ENCODE results near the gene MARCHF3.

Gene MARCHF3

GRCh38 chr5:127070243-127070642 is 39.9 kb upstream of the MARCHF3 start:
- H3K79me2 ChIP-seq (ENCODE audit: insufficient read depth, low read length): no peaks in the 10 kb centered on the region
- H4K20me1 ChIP-seq (ENCODE audit: insufficient read depth, low read length, poor library complexity, severe bottlenecking): no peaks in the 10 kb centered on the region
- H3K9me3 ChIP-seq (ENCODE audit: insufficient read depth, low read depth, low read length): no peaks in the 10 kb centered on the region
- no peaks in the 10 kb centered on the region for H3K36me3 ChIP-seq (ENCODE audit: insufficient read depth, low read length)
- no peak overlapping the region for H3K9ac ChIP-seq (ENCODE audit: low read depth, low read length, poor library complexity, severe bottlenecking)
- no peaks in the 10 kb centered on the region for H3K4me1 ChIP-seq (ENCODE audit: insufficient read depth, low read length, poor library complexity, severe bottlenecking)
- H3F3A ChIP-seq (ENCODE audit: low read depth): no peaks in the 10 kb centered on the region
- H3K27me3 ChIP-seq (ENCODE audit: insufficient read depth, low read length, poor library complexity, severe bottlenecking): no peaks in the 10 kb centered on the region
- H2AFZ ChIP-seq (ENCODE audit: low read length): no peak overlapping the region
- TF ChIP-seq CTCF (conservative IDR thresholded peaks at IDR 0.05; ENCODE audit: low read length) (no peak), EZH2phosphoT487 (IDR thresholded peaks at IDR 0.05; ENCODE audit: borderline replicate concordance) (no peak)
- H3K4me2 ChIP-seq (ENCODE audit: low read depth, low read length, poor library complexity, severe bottlenecking): no peak overlapping the region
- no peaks in the 10 kb centered on the region for H3K9me2 ChIP-seq (replicated peaks; ENCODE audit: low read depth, low read length)
- H3K4me3 ChIP-seq (ENCODE audit: low read length, poor library complexity, severe bottlenecking): no peak overlapping the region

DNA sequence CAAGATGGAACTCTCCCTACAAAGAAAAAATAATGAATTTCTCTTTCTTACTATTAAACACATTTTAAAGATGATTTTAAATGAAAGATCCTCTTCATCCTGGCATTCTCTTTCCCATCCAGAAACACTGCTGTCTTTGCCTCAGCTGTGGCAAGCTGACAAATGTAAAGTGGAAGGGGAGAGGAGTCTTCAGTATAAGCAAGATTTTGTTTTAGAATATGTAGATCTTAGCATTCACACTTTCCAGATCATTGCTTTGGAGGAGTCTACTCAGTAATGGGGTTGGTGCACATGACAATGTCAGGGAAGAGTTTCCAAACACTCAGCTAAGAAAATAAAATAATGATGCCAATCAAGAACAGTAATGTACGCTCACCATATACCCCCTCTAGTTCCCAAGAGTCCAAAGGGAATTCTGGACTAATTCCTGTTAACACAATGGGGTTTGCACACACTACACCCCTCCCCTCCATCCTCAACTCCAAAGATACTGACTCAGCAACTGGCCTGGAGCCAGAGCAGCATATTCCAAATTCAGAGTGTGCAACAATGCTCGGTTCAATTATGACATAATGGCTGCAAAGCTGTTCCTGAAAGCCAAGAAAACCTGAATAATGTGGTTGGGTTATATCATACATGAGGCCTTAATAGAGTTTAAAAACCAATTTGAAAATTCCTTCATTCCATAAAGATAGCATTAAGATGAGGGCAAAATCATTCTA is 38.3 kb upstream of the MARCHF3 start:
- Histone ChIP-seq H3K36me3 (ENCODE audit: insufficient read depth, low read length) (no peaks in the 10 kb centered on the region), H3K9me2 (replicated peaks; ENCODE audit: low read depth, low read length) (no peaks in the 10 kb centered on the region), H2AFZ (ENCODE audit: low read length) (no peak overlapping the region), H3K9ac (ENCODE audit: low read depth, low read length, poor library complexity, severe bottlenecking) (no peak overlapping the region), H3K27me3 (ENCODE audit: insufficient read depth, low read length, poor library complexity, severe bottlenecking) (no peaks in the 10 kb centered on the region), H3K4me1 (ENCODE audit: insufficient read depth, low read length, poor library complexity, severe bottlenecking) (no peaks in the 10 kb centered on the region), H3K79me2 (ENCODE audit: insufficient read depth, low read length) (no peaks in the 10 kb centered on the region), H3K9me3 (ENCODE audit: insufficient read depth, low read depth, low read length) (no peaks in the 10 kb centered on the region), H3F3A (ENCODE audit: low read depth) (no peaks in the 10 kb centered on the region), H4K20me1 (ENCODE audit: insufficient read depth, low read length, poor library complexity, severe bottlenecking) (no peaks in the 10 kb centered on the region), H3K4me3 (ENCODE audit: low read length, poor library complexity, severe bottlenecking) (no peak overlapping the region), H3K4me2 (ENCODE audit: low read depth, low read length, poor library complexity, severe bottlenecking) (no peak overlapping the region)
- TF ChIP-seq CTCF (conservative IDR thresholded peaks at IDR 0.05; ENCODE audit: low read length) (no peak), EZH2phosphoT487 (IDR thresholded peaks at IDR 0.05; ENCODE audit: borderline replicate concordance) (no peak)

GRCh38 chr5:127066721-127067120 is 36.4 kb upstream of the MARCHF3 start:
- H3K9me3 ChIP-seq (ENCODE audit: insufficient read depth, low read depth, low read length): no peaks in the 10 kb centered on the region
- no peak overlapping the region for H3K4me2 ChIP-seq (ENCODE audit: low read depth, low read length, poor library complexity, severe bottlenecking)
- no peaks in the 10 kb centered on the region for H4K20me1 ChIP-seq (ENCODE audit: insufficient read depth, low read length, poor library complexity, severe bottlenecking)
- H3K27me3 ChIP-seq (ENCODE audit: insufficient read depth, low read length, poor library complexity, severe bottlenecking): no peaks in the 10 kb centered on the region
- no peaks in the 10 kb centered on the region for H3F3A ChIP-seq (ENCODE audit: low read depth)
- no peak overlapping the region for H2AFZ ChIP-seq (ENCODE audit: low read length)
- no peaks in the 10 kb centered on the region for H3K9me2 ChIP-seq (replicated peaks; ENCODE audit: low read depth, low read length)
- no peak overlapping the region for H3K9ac ChIP-seq (ENCODE audit: low read depth, low read length, poor library complexity, severe bottlenecking)
- no peaks in the 10 kb centered on the region for H3K79me2 ChIP-seq (ENCODE audit: insufficient read depth, low read length)
- H3K4me3 ChIP-seq (ENCODE audit: low read length, poor library complexity, severe bottlenecking): no peak overlapping the region
- H3K4me1 ChIP-seq (ENCODE audit: insufficient read depth, low read length, poor library complexity, severe bottlenecking): no peaks in the 10 kb centered on the region
- TF ChIP-seq EZH2phosphoT487 (IDR thresholded peaks at IDR 0.05; ENCODE audit: borderline replicate concordance) (no peak), CTCF (conservative IDR thresholded peaks at IDR 0.05; ENCODE audit: low read length) (no peak)
- H3K36me3 ChIP-seq (ENCODE audit: insufficient read depth, low read length): no peaks in the 10 kb centered on the region

All from Loucy (cell line).